Calu3 (cell line): Measurements from ENCODE around the gene YIF1B. TPM values are rescaled to one million over a fixed set of nuclear protein-coding genes. Genes with fewer than 3 reads are reported as not detected.

Experiments
- BruUV-seq: library from RNA; stranded (reverse); fragments of 400-500 nt; replicated peaks from 2 replicates; lab custom pipeline; 2021; lab: Mats Ljungman, UMichigan
- CTCF ChIA-PET: fragments of 300-600 bp; sonication (Branson Sonifier 250); formaldehyde crosslinking; loops from one replicate; lab custom pipeline; 2022; ENCODE audit warnings: antibody characterized with exemption; lab: Charles Lee
- DNase-seq: peaks from one replicate; pipeline ENCODE4 v3.0.0; 2022
- H3K27ac Mint-ChIP-seq: one replicate; pipeline ENCODE4 v1.8.0; 2022; ENCODE audit warnings: mixed read lengths; ENCODE audit not compliant: unreplicated experiment
- H3K27me3 Mint-ChIP-seq: one replicate; pipeline ENCODE4 v1.8.0; 2022; ENCODE audit warnings: mixed read lengths; ENCODE audit not compliant: unreplicated experiment
- H3K36me3 Mint-ChIP-seq: one replicate; pipeline ENCODE4 v1.8.0; 2022; ENCODE audit warnings: mild to moderate bottlenecking, moderate library complexity, mixed read lengths; ENCODE audit not compliant: insufficient read depth, unreplicated experiment
- H3K4me1 Mint-ChIP-seq: one replicate; pipeline ENCODE4 v1.8.0; 2022; ENCODE audit warnings: mild to moderate bottlenecking, low read depth, mixed read lengths; ENCODE audit not compliant: unreplicated experiment
- H3K4me3 Mint-ChIP-seq: one replicate; pipeline ENCODE4 v1.8.0; 2022; ENCODE audit warnings: mild to moderate bottlenecking, low read depth, moderate library complexity, mixed read lengths; ENCODE audit not compliant: unreplicated experiment
- H3K9me3 Mint-ChIP-seq: one replicate; pipeline ENCODE4 v1.8.0; 2022; ENCODE audit warnings: low read depth, mixed read lengths; ENCODE audit not compliant: unreplicated experiment
- CTCF ChIP-seq: fragments of 200-600 bp; IDR thresholded peaks from one replicate; pipeline ENCODE4 v1.8.0; 2022; ENCODE audit warnings: antibody characterized with exemption; ENCODE audit not compliant: unreplicated experiment
- intact Hi-C: fragments of 100-400 bp; cut with micrococcal nuclease; formaldehyde crosslinking; loops from one replicate; pipeline ENCODE4 v1.10.0; 2022; ENCODE audit not compliant: unreplicated experiment
- total RNA-seq: library from RNA; stranded (reverse); gene quantifications from 2 replicates; pipeline ENCODE4 v1.2.3, GENCODE V29; 2022

Gene YIF1B
- total RNA-seq, 1 experiment from 2014 or later = 45.4 TPM

- peaks cover 91% of the 10 kb centered on the region for H3K36me3 Mint-ChIP-seq
- DNase-seq = no peak
- BruUV-seq = no TSS peak
Observed at GRCh38 chr19:38285567-38285966, 30.2 kb downstream of the YIF1B start.

GRCh38 chr19:38284422-38284821, 31.3 kb downstream of the YIF1B start:
- Mint-ChIP-seq H3K9me3 (no peaks in the 10 kb centered on the region), H3K27me3 (no peaks in the 10 kb centered on the region), H3K4me1 (peaks cover 36% of the 10 kb centered on the region), H3K4me3 (no peak overlapping the region), H3K27ac (no peak overlapping the region), H3K36me3 (peaks cover 90% of the 10 kb centered on the region)
- no peak for TF ChIP-seq CTCF
- CTCF ChIA-PET = no interaction called here
- no peak for DNase-seq
- intact Hi-C loops = no loop called here
- BruUV-seq = no TSS peak

More at GRCh38 chr19:38285567-38285966, 30.2 kb downstream of the YIF1B start:
- intact Hi-C loops = no loop called here
- H3K4me1 Mint-ChIP-seq = peaks cover 44% of the 10 kb centered on the region
- no peak overlapping the region for H3K4me3 Mint-ChIP-seq
- TF ChIP-seq CTCF = no peak
- no peaks in the 10 kb centered on the region for H3K9me3 Mint-ChIP-seq
- CTCF ChIA-PET = interaction anchor here (1.4 kb wide), 1 partner anchor 21 kb away, joined by 4 read pairs; the partner anchor contains the start of gene SPINT2
- H3K27ac Mint-ChIP-seq = no peak overlapping the region
- no peaks in the 10 kb centered on the region for H3K27me3 Mint-ChIP-seq

- Mint-ChIP-seq H3K4me3 (no peak overlapping the region), H3K27me3 (no peaks in the 10 kb centered on the region), H3K9me3 (no peaks in the 10 kb centered on the region), H3K4me1 (peaks cover 33% of the 10 kb centered on the region), H3K36me3 (peaks cover 87% of the 10 kb centered on the region), H3K27ac (no peak overlapping the region)
- intact Hi-C loops = no loop called here
- no TSS peak for BruUV-seq
- CTCF ChIA-PET = no interaction called here
- no peak for TF ChIP-seq CTCF
- DNase-seq = no peak
Observed at GRCh38 chr19:38283271-38283670, 32.5 kb downstream of the YIF1B start.

- no peak overlapping the region for H3K27ac Mint-ChIP-seq
- H3K9me3 Mint-ChIP-seq = no peaks in the 10 kb centered on the region
- intact Hi-C loops = no loop called here
- no peak for TF ChIP-seq CTCF
- CTCF ChIA-PET = interaction anchor here (1.6 kb wide), 1 partner anchor 18 kb away, joined by 3 read pairs; the partner anchor contains the start of gene SPINT2
- H3K4me1 Mint-ChIP-seq = peaks cover 44% of the 10 kb centered on the region
- H3K36me3 Mint-ChIP-seq = peaks cover 88% of the 10 kb centered on the region
- H3K27me3 Mint-ChIP-seq = no peaks in the 10 kb centered on the region
- BruUV-seq = no TSS peak
- H3K4me3 Mint-ChIP-seq = no peak overlapping the region
- no peak for DNase-seq
Observed at GRCh38 chr19:38281811-38282566, 33.8 kb downstream of the YIF1B start.
